GOT3 (cell line): ENCODE data around the gene ACTR6.
"Not testable (repeated sequence)": the region's sequence is repeated elsewhere in the genome, so short reads cannot be mapped to it uniquely, and the experiment has no call there.

Source experiments
- DNase-seq: peaks from one replicate; lab custom pipeline; 2025; ENCODE audit warnings: mixed read lengths; lab: John Stamatoyannopoulos, UW

The ACTR6 gene

GRCh38 chr12:100200463-100201181 is at the start of gene ACTR6:
TSS of gene ACTR6 (plus strand) at chr12:100200815. CDS start at chr12:100200852, 37 bp downstream.
- DNase-seq: peak; percentile 61

- DNase-seq: no peak
Observed at GRCh38 chr12:100151769-100152168, 48.8 kb upstream of the ACTR6 start.

GRCh38 chr12:100153131-100153530 is 47.5 kb upstream of the ACTR6 start:
- DNase-seq: no peak

GRCh38 chr12:100154474-100155247 is 46.0 kb upstream of the ACTR6 start:
- DNase-seq: no peak

- no peak for DNase-seq
Observed at GRCh38 chr12:100156731-100157426, 43.7 kb upstream of the ACTR6 start.

GRCh38 chr12:100157427-100157821 is 43.2 kb upstream of the ACTR6 start:
- DNase-seq: no peak

- DNase-seq: no peak
Observed at GRCh38 chr12:100158535-100158934, 42.1 kb upstream of the ACTR6 start.

- DNase-seq: no peak
Observed at GRCh38 chr12:100159391-100160104, 41.1 kb upstream of the ACTR6 start.

- DNase-seq: peak; percentile 7
Observed at GRCh38 chr12:100163416-100164152, 37.0 kb upstream of the ACTR6 start.

GRCh38 chr12:100164153-100164704 is 36.4 kb upstream of the ACTR6 start:
- DNase-seq: no peak

GRCh38 chr12:100165356-100165755 is 35.3 kb upstream of the ACTR6 start:
- no peak for DNase-seq

- DNase-seq: no peak
Observed at GRCh38 chr12:100166232-100166631, 34.4 kb upstream of the ACTR6 start.

- DNase-seq: no peak
Observed at GRCh38 chr12:100168562-100168961, 32.1 kb upstream of the ACTR6 start.

- no peak for DNase-seq
Observed at GRCh38 chr12:100169345-100169744, 31.3 kb upstream of the ACTR6 start.

- DNase-seq: no peak
Observed at GRCh38 chr12:100170313-100170858, 30.2 kb upstream of the ACTR6 start.

- no peak for DNase-seq
Observed at GRCh38 chr12:100171248-100171647, 29.4 kb upstream of the ACTR6 start.

GRCh38 chr12:100173111-100173510 is 27.5 kb upstream of the ACTR6 start:
- DNase-seq: no peak

GRCh38 chr12:100174495-100174894 is 26.1 kb upstream of the ACTR6 start:
- DNase-seq: no peak

GRCh38 chr12:100176493-100176892 is 24.1 kb upstream of the ACTR6 start:
- not testable (repeated sequence) for DNase-seq

- DNase-seq: no peak
Observed at GRCh38 chr12:100179252-100179651, 21.4 kb upstream of the ACTR6 start.
